Measurements from ENCODE around the gene PCDHB6.

GRCh38 chr5:141180313-141180712 is 30.5 kb downstream of the PCDHB6 start:
- TF ChIP-seq CTCF (IDR thresholded peaks at IDR 0.05; ENCODE audit: insufficient read depth, low read depth, low read length) (no peak), EZH2 (IDR thresholded peaks at IDR 0.05; ENCODE audit: insufficient read depth, low read length) (no peak)
